Measurements from ENCODE around the gene TBC1D24. TPM values are rescaled to one million over a fixed set of nuclear protein-coding genes. Genes with fewer than 3 reads are reported as not detected.

The TBC1D24 gene
- total RNA-seq, 1 donor from 2014 or later, result 7.8 TPM

- Histone ChIP-seq H3K36me3 (ENCODE audit: control insufficient read depth in 3 of 3, insufficient read depth in 3 of 3, low read length in 3 of 3) (peaks cover 0 to 4% (median 4%) of the 10 kb centered on the region in 3 donors), H3K4me1 (ENCODE audit: control insufficient read depth in 3 of 3, insufficient read depth in 3 of 3, low read length in 3 of 3) (peaks cover 52 to 63% (median 57%) of the 10 kb centered on the region in 3 donors), H3K27ac (ENCODE audit: low read depth, low read length) (peak within 1 kb of the TSS; percentile 98), H3K9ac (ENCODE audit: low read depth in 1 of 3, low read length in 3 of 3) (peak within 1 kb of the TSS; percentile 88 to 91 (median 91)), H3K27me3 (ENCODE audit: control insufficient read depth in 3 of 3, insufficient read depth in 3 of 3, low read length in 3 of 3) (no peaks in the 10 kb centered on the region), H3K4me3 (ENCODE audit: low read length in 3 of 3) (peak within 1 kb of the TSS; percentile 81 to 87 (median 85)), H3K9me3 (ENCODE audit: control insufficient read depth in 3 of 3, low read length in 3 of 3) (no peaks in the 10 kb centered on the region)
Measured at GRCh38 chr16:2513405-2514332, 38.7 kb downstream of the TBC1D24 start, which contains the start of gene ATP6V0C. Gene ATP6V0C, plus strand, starts transcription at chr16:2513952. Its CDS starts 152 bp downstream, at chr16:2514104.

- Histone ChIP-seq H3K27ac (ENCODE audit: low read depth, low read length) (peak overlapping the region; percentile 98), H3K36me3 (ENCODE audit: control insufficient read depth in 3 of 3, insufficient read depth in 3 of 3, low read length in 3 of 3) (peaks cover 0 to 9% (median 8%) of the 10 kb centered on the region in 3 donors), H3K9me3 (ENCODE audit: control insufficient read depth in 3 of 3, low read length in 3 of 3) (no peaks in the 10 kb centered on the region), H3K9ac (ENCODE audit: low read depth in 1 of 3, low read length in 3 of 3) (peak overlapping the region; percentile 88 to 91 (median 91)), H3K4me1 (ENCODE audit: control insufficient read depth in 3 of 3, insufficient read depth in 3 of 3, low read length in 3 of 3) (peaks cover 61 to 72% (median 66%) of the 10 kb centered on the region in 3 donors), H3K27me3 (ENCODE audit: control insufficient read depth in 3 of 3, insufficient read depth in 3 of 3, low read length in 3 of 3) (no peaks in the 10 kb centered on the region), H3K4me3 (ENCODE audit: low read length in 3 of 3) (peak overlapping the region; percentile 81 to 87 (median 85))
Measured at GRCh38 chr16:2514333-2515179, 39.6 kb downstream of the TBC1D24 start.

GRCh38 chr16:2515180-2515851 lies 40.4 kb downstream of the TBC1D24 start:
- Histone ChIP-seq H3K4me3 (ENCODE audit: low read length in 3 of 3) (peak overlapping the region; percentile 81 to 87 (median 85)), H3K4me1 (ENCODE audit: control insufficient read depth in 3 of 3, insufficient read depth in 3 of 3, low read length in 3 of 3) (peaks cover 62 to 77% (median 67%) of the 10 kb centered on the region in 3 donors), H3K36me3 (ENCODE audit: control insufficient read depth in 3 of 3, insufficient read depth in 3 of 3, low read length in 3 of 3) (peaks cover 0 to 9% (median 9%) of the 10 kb centered on the region in 3 donors), H3K9ac (ENCODE audit: low read depth in 1 of 3, low read length in 3 of 3) (peak overlapping the region; percentile 88 to 91 (median 91)), H3K27me3 (ENCODE audit: control insufficient read depth in 3 of 3, insufficient read depth in 3 of 3, low read length in 3 of 3) (no peaks in the 10 kb centered on the region), H3K27ac (ENCODE audit: low read depth, low read length) (peak overlapping the region; percentile 98), H3K9me3 (ENCODE audit: control insufficient read depth in 3 of 3, low read length in 3 of 3) (no peaks in the 10 kb centered on the region)

- peaks cover 2 to 9% (median 9%) of the 10 kb centered on the region in 3 donors for H3K36me3 ChIP-seq (ENCODE audit: control insufficient read depth in 3 of 3, insufficient read depth in 3 of 3, low read length in 3 of 3)
- no peaks in the 10 kb centered on the region for H3K27me3 ChIP-seq (ENCODE audit: control insufficient read depth in 3 of 3, insufficient read depth in 3 of 3, low read length in 3 of 3)
- peak overlapping the region; percentile 56 to 81 (median 61) for H3K4me3 ChIP-seq (ENCODE audit: low read length in 3 of 3)
- H3K9ac ChIP-seq (ENCODE audit: low read depth in 1 of 3, low read length in 3 of 3), result peak overlapping the region; percentile 50 to 88 (median 74)
- H3K9me3 ChIP-seq (ENCODE audit: control insufficient read depth in 3 of 3, low read length in 3 of 3), result no peaks in the 10 kb centered on the region
- peaks cover 71 to 82% (median 73%) of the 10 kb centered on the region in 3 donors for H3K4me1 ChIP-seq (ENCODE audit: control insufficient read depth in 3 of 3, insufficient read depth in 3 of 3, low read length in 3 of 3)
- peak overlapping the region; percentile 98 for H3K27ac ChIP-seq (ENCODE audit: low read depth, low read length)
Measured at GRCh38 chr16:2516391-2517240, 41.7 kb downstream of the TBC1D24 start.

DNA sequence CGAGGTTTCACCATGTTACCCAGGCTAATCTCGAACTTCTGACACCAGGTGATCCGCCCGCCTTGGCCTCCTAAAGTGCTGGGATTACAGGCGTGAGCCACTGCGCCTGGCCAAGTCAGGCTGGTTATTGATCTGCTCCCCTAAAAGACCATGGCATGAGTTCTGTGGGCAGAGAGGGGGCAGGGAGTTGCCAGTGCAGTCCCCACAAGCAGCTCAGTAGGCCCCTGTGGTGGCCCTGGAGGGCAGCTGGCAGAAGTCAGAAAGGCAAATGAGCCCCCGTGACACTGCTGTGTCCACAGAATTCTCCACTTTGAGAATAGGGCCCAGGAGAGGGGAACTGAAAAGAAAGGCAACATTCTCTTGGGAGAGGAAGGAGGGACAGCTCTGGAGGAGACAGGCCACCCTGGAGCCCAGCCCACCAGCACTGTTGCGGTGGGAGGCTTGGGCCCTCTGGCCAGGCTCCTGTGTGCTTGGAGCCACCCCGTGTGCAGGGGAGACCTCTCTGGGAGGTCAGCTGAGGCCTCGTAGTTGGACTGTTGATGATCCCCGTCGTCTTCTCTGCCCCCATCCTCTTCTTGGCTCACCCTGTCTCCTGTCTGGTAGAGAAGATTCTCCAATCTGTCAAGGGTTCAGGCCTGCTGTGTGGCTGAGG lies 43.2 kb downstream of the TBC1D24 start:
- Histone ChIP-seq H3K27ac (ENCODE audit: low read depth, low read length) (peak overlapping the region; percentile 98), H3K9me3 (ENCODE audit: control insufficient read depth in 3 of 3, low read length in 3 of 3) (no peaks in the 10 kb centered on the region), H3K4me1 (ENCODE audit: control insufficient read depth in 3 of 3, insufficient read depth in 3 of 3, low read length in 3 of 3) (peaks cover 63 to 68% (median 65%) of the 10 kb centered on the region in 3 donors), H3K9ac (ENCODE audit: low read depth in 1 of 3, low read length in 3 of 3) (peak overlapping the region; percentile 42 to 74 (median 72)), H3K36me3 (ENCODE audit: control insufficient read depth in 3 of 3, insufficient read depth in 3 of 3, low read length in 3 of 3) (peaks cover 2 to 10% (median 10%) of the 10 kb centered on the region in 3 donors), H3K4me3 (ENCODE audit: low read length in 3 of 3) (no peak overlapping the region), H3K27me3 (ENCODE audit: control insufficient read depth in 3 of 3, insufficient read depth in 3 of 3, low read length in 3 of 3) (no peaks in the 10 kb centered on the region)

GRCh38 chr16:2518823-2519710 lies 44.1 kb downstream of the TBC1D24 start:
- H3K4me3 ChIP-seq (ENCODE audit: low read length in 3 of 3), result peak overlapping the region in 2 of 3 donors; percentile 29 to 51
- peak overlapping the region; percentile 98 for H3K27ac ChIP-seq (ENCODE audit: low read depth, low read length)
- H3K4me1 ChIP-seq (ENCODE audit: control insufficient read depth in 3 of 3, insufficient read depth in 3 of 3, low read length in 3 of 3), result peaks cover 61 to 72% (median 62%) of the 10 kb centered on the region in 3 donors
- no peaks in the 10 kb centered on the region for H3K27me3 ChIP-seq (ENCODE audit: control insufficient read depth in 3 of 3, insufficient read depth in 3 of 3, low read length in 3 of 3)
- no peaks in the 10 kb centered on the region for H3K9me3 ChIP-seq (ENCODE audit: control insufficient read depth in 3 of 3, low read length in 3 of 3)
- H3K9ac ChIP-seq (ENCODE audit: low read depth in 1 of 3, low read length in 3 of 3), result peak overlapping the region; percentile 62 to 74 (median 72)
- H3K36me3 ChIP-seq (ENCODE audit: control insufficient read depth in 3 of 3, insufficient read depth in 3 of 3, low read length in 3 of 3), result peaks cover 10 to 20% (median 16%) of the 10 kb centered on the region in 3 donors

- Histone ChIP-seq H3K36me3 (ENCODE audit: control insufficient read depth in 3 of 3, insufficient read depth in 3 of 3, low read length in 3 of 3) (peaks cover 15 to 25% (median 19%) of the 10 kb centered on the region in 3 donors), H3K27me3 (ENCODE audit: control insufficient read depth in 3 of 3, insufficient read depth in 3 of 3, low read length in 3 of 3) (no peaks in the 10 kb centered on the region), H3K9me3 (ENCODE audit: control insufficient read depth in 3 of 3, low read length in 3 of 3) (no peaks in the 10 kb centered on the region), H3K27ac (ENCODE audit: low read depth, low read length) (peak overlapping the region; percentile 98), H3K4me1 (ENCODE audit: control insufficient read depth in 3 of 3, insufficient read depth in 3 of 3, low read length in 3 of 3) (peaks cover 59 to 71% (median 61%) of the 10 kb centered on the region in 3 donors), H3K4me3 (ENCODE audit: low read length in 3 of 3) (peak overlapping the region; percentile 52 to 70 (median 58)), H3K9ac (ENCODE audit: low read depth in 1 of 3, low read length in 3 of 3) (peak overlapping the region; percentile 40 to 74 (median 62))
Measured at GRCh38 chr16:2519711-2520080, 44.8 kb downstream of the TBC1D24 start.

Measured in skeletal muscle tissue (tissue), 4 donors.